Fibroblast of villous mesenchyme (primary cell): ENCODE measurements around the gene SAFB. TPM values are rescaled to one million over a fixed set of nuclear protein-coding genes. Genes with fewer than 3 reads are reported as not detected.
"Not testable (repeated sequence)": the region's sequence is repeated elsewhere in the genome, so short reads cannot be mapped to it uniquely, and the experiment has no call there.

Experiments used
- DNase-seq: peaks from one replicate; pipeline ENCODE4 v3.0.0-alpha.2; 2010; ENCODE audit warnings: low read depth
- H3K4me3 ChIP-seq: 2 replicates; pipeline ENCODE4 v1.5.1; 2011; ENCODE audit warnings: low read depth, mild to moderate bottlenecking, low read length
- CTCF ChIP-seq: IDR thresholded peaks from 2 replicates; pipeline ENCODE4 v1.5.1; 2012; ENCODE audit warnings: low read depth, mild to moderate bottlenecking, low read length; ENCODE audit not compliant: insufficient read depth
- total RNA-seq: library from RNA; depleted of rRNA; stranded (reverse); fragments of >200 nt; gene quantifications from 2 replicates; pipeline ENCODE4 v1.2.3, GENCODE V29; 2012

SAFB gene
- total RNA-seq, 1 donor: 40.6 TPM

GRCh38 chr19:5608291-5608690 lies 14.6 kb upstream of the SAFB start:
- DNase-seq: no peak
- no peak overlapping the region for H3K4me3 ChIP-seq
- TF ChIP-seq CTCF: no peak

GRCh38 chr19:5608766-5609165 lies 14.1 kb upstream of the SAFB start:
- not testable (repeated sequence) for DNase-seq, H3K4me3 ChIP-seq

DNA sequence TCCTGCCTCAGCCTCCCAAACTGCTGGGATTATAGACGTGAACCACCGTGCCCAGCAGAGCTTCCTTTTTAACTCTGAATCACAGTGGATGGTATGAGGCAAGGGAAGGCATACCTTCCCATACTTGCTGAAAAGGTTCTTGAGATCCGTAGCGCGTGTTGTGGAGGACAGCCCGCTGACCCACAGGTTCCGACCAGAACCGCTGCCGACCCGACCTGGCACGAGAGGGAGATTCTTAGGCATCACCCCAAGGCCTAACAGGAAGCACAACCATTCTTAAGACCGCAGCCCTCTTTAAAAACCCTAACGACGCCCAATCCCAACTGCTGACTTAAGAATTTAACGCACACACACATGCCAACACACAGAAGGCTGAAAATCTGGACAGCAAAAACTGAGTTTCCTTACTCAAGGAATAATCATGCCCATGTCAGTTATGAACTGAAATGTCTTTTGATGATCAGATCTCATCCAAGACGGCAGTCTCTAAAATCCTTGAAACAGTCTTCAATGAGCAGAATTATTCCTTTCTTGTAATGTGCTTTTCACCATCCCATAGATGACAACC lies 12.9 kb upstream of the SAFB start:
- no peak for DNase-seq
- TF ChIP-seq CTCF: no peak
- no peak overlapping the region for H3K4me3 ChIP-seq

DNA sequence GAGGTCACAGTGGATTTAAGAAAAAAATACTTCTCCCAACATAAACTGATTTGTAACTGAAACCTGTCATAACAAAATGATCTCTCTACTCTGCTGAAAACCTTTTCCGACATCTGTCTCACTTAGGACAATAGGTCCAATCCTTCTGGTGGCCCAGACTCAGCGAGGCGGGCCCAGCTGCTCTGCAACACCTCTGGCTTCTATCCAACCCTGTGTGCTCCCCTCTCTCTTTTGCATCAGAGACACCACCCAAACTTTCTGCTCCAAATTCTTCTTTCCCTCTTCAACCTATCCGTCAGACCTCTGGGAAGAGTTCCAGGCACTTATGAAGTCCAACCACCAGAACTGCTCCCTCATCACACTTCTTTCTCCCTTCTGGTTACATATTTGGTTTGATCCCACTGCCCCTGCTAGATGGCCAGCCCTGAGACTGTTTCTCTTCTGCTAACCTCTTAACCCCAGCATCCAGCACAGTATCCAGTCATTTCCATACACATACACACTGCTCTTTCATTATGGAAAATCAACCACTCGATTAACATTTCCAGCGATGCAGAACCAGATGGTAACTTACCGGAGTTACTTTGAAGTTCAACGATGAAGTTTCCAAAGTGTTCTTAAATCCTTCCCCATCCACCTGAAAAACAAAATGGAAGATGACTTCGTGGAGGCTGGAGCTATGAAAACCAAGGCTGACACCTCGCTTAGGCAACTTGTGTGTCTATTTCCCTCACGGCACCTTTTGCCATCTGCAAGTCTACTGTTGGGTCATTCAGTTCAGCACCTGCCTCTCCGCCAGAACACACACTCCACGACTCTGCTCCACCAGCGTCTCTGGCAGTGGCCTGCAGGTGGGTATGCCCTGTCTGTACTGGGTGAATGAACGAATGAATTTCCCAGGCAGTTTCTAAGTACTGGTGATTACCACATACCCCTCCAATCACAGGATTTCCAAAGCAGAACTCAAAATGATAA lies 9.7 kb upstream of the SAFB start:
- TF ChIP-seq CTCF: no peak
- H3K4me3 ChIP-seq: no peak overlapping the region
- DNase-seq: no peak

- no peak overlapping the region for H3K4me3 ChIP-seq
- DNase-seq: no peak
- TF ChIP-seq CTCF: no peak
Measured at GRCh38 chr19:5615756-5616327, 7.0 kb upstream of the SAFB start.

- H3K4me3 ChIP-seq: no peak overlapping the region
- TF ChIP-seq CTCF: no peak
- no peak for DNase-seq
Measured at GRCh38 chr19:5617080-5617479, 5.8 kb upstream of the SAFB start.

DNA sequence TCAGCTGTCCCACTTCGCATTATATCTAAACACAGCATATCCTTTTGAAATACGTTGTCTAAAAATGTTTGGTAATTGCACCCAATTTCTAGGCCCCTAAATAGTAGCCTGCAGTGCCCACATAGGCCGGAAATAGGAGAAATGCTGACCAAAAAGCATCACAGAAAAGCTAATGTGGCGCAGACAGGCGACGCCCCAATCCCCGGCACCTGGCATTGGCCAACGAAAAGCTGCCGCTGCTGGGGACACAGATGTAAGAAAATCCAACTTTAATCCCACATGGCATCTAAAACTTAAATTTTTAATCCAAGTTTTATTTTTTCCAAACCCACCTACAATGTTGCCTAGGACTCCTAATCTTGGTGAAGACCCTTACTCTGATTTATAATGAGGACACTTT lies 4.3 kb upstream of the SAFB start:
- no peak overlapping the region for H3K4me3 ChIP-seq
- no peak for TF ChIP-seq CTCF
- no peak for DNase-seq
